ENCODE measurements around the gene KLHL24. TPM values are rescaled to one million over a fixed set of nuclear protein-coding genes. Genes with fewer than 3 reads are reported as not detected.

The KLHL24 gene
- total RNA-seq, 1 experiment from 2014 or later: 33.9 TPM

DNA sequence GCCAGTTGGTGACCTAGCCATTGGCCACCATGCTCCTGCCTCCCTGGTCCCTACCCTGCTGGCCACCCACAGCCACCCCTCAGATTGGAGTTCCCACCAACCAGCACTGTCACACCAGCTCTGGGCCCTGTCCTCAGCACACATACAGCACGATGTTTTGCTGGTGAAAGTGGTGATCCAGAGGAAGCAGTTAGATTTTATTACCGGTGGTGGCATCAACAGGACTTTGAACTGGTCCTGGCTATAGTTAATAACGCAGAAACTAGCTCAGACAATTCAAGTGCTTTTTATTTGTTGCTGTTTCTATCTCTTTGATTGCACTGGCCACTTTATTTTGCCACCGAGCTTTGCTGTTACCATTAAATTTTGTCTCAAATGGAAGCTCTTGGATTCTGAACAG is 16.4 kb upstream of the KLHL24 start:
- no peak overlapping the region for H3K4me3 Mint-ChIP-seq

DNA sequence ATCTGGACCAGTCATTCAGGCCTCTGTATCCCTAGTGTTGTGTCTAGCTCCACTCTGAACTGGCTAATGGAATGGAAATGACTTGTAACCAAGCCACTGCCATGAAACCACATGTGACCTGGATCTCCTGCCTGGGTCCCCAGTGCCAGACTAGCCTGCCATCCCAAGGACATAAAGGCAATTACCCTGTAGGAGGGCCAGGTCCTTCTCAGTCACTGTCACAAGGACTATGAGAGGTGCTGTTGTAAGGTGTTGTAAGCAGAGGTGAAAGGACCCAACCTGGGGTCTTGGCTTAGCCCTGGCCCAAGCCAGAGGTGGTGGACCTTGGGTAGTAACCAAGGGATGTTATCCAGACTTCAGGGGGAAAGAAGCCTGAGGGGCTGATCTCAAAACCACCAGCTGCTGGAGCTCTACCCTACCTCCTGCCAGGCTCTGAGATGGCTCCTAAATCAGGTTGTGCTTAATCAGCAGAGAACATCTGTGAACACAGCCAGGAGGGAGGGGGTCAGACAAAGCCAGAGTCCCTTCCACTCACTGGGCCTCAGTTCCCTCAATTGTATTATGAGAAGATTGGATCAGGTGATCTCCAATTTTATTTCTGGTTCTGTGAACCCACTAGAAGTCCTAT is 15.7 kb upstream of the KLHL24 start:
- POLR2A ChIA-PET: interaction anchor here (1.0 kb wide), 1 partner anchor 16 kb away, joined by 4 read pairs; the partner anchor contains the start of gene KLHL24
- ATAC-seq (no peak), DNase-seq (ENCODE audit: low spot score) (no peak)
- Mint-ChIP-seq H3K4me3 (no peak overlapping the region), H3K36me3 (no peaks in the 10 kb centered on the region), H3K27ac (no peak overlapping the region), H3K4me1 (peaks cover 24% of the 10 kb centered on the region), H3K9me3 (no peaks in the 10 kb centered on the region), H3K27me3 (ENCODE audit: low read depth) (peaks cover 38% of the 10 kb centered on the region)
- CTCF ChIA-PET: interaction anchor here (1.2 to 1.4 kb wide), 3 partner anchors 28 to 140 kb away, joined by 3 to 4 read pairs (median 4); no protein-coding TSS in a partner anchor
- TF ChIP-seq, protein P1, sequence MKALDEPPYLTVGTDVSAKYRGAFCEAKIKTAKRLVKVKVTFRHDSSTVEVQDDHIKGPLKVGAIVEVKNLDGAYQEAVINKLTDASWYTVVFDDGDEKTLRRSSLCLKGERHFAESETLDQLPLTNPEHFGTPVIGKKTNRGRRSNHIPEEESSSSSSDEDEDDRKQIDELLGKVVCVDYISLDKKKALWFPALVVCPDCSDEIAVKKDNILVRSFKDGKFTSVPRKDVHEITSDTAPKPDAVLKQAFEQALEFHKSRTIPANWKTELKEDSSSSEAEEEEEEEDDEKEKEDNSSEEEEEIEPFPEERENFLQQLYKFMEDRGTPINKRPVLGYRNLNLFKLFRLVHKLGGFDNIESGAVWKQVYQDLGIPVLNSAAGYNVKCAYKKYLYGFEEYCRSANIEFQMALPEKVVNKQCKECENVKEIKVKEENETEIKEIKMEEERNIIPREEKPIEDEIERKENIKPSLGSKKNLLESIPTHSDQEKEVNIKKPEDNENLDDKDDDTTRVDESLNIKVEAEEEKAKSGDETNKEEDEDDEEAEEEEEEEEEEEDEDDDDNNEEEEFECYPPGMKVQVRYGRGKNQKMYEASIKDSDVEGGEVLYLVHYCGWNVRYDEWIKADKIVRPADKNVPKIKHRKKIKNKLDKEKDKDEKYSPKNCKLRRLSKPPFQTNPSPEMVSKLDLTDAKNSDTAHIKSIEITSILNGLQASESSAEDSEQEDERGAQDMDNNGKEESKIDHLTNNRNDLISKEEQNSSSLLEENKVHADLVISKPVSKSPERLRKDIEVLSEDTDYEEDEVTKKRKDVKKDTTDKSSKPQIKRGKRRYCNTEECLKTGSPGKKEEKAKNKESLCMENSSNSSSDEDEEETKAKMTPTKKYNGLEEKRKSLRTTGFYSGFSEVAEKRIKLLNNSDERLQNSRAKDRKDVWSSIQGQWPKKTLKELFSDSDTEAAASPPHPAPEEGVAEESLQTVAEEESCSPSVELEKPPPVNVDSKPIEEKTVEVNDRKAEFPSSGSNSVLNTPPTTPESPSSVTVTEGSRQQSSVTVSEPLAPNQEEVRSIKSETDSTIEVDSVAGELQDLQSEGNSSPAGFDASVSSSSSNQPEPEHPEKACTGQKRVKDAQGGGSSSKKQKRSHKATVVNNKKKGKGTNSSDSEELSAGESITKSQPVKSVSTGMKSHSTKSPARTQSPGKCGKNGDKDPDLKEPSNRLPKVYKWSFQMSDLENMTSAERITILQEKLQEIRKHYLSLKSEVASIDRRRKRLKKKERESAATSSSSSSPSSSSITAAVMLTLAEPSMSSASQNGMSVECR (CRISPR knock-in tag; IDR thresholded peaks at IDR 0.05; ENCODE audit: borderline replicate concordance): no peak
- TF ChIP-seq EMX1 (CRISPR knock-in tag; IDR thresholded peaks at IDR 0.05) (no peak), MXD4 (CRISPR knock-in tag; IDR thresholded peaks at IDR 0.05; ENCODE audit: borderline replicate concordance) (no peak), SOX15 (CRISPR knock-in tag; IDR thresholded peaks at IDR 0.05) (no peak)
- TF ChIP-seq, protein P2, sequence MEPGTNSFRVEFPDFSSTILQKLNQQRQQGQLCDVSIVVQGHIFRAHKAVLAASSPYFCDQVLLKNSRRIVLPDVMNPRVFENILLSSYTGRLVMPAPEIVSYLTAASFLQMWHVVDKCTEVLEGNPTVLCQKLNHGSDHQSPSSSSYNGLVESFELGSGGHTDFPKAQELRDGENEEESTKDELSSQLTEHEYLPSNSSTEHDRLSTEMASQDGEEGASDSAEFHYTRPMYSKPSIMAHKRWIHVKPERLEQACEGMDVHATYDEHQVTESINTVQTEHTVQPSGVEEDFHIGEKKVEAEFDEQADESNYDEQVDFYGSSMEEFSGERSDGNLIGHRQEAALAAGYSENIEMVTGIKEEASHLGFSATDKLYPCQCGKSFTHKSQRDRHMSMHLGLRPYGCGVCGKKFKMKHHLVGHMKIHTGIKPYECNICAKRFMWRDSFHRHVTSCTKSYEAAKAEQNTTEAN (CRISPR knock-in tag; IDR thresholded peaks at IDR 0.05): no peak

More for the DNA sequence above, 16.4 kb upstream of the KLHL24 start:
- peaks cover 38% of the 10 kb centered on the region for H3K27me3 Mint-ChIP-seq (ENCODE audit: low read depth)
- DNase-seq (ENCODE audit: low spot score) (no peak), ATAC-seq (no peak)
- no peaks in the 10 kb centered on the region for H3K9me3 Mint-ChIP-seq
- TF ChIP-seq NR1H2 (CRISPR knock-in tag; IDR thresholded peaks at IDR 0.05): no peak
- TF ChIP-seq TCF7 (CRISPR knock-in tag; IDR thresholded peaks at IDR 0.05; ENCODE audit: low read depth): no peak
- TF ChIP-seq GABPB1 (CRISPR knock-in tag; IDR thresholded peaks at IDR 0.05): no peak
- peaks cover 24% of the 10 kb centered on the region for H3K4me1 Mint-ChIP-seq
- no peaks in the 10 kb centered on the region for H3K36me3 Mint-ChIP-seq
- ChIA-PET CTCF (interaction anchor here (1.2 to 1.4 kb wide), 3 partner anchors 27 to 139 kb away, joined by 3 to 4 read pairs (median 4); no protein-coding TSS in a partner anchor), POLR2A (interaction anchor here (1.0 kb wide), 1 partner anchor 16 kb away, joined by 4 read pairs; the partner anchor contains the start of gene KLHL24)
- H3K27ac Mint-ChIP-seq: no peak overlapping the region

DNA sequence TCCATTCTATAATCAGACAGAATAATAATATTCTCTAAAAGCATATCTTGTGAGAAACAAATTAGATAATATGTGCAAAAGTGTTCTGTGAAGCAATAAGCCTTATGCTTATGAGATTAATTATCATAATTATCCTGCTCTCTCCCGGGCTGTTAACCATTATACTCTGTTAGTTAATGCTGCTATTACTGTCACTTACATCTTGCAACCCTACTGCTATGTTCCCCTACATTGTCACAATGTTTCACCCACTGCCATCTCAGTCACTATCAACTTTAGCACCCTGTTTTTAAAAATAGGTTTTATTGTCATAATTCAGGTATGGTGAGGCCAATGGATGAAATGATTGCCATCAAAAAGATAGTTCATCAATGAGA is 15.2 kb upstream of the KLHL24 start:
- no peak overlapping the region for H3K4me3 Mint-ChIP-seq
- ATAC-seq: no peak
- ChIA-PET CTCF (no interaction called here), POLR2A (no interaction called here)
- H3K36me3 Mint-ChIP-seq: no peaks in the 10 kb centered on the region
- no peak for DNase-seq (ENCODE audit: low spot score)
- no peaks in the 10 kb centered on the region for H3K9me3 Mint-ChIP-seq
- TF ChIP-seq HMGA2 (CRISPR knock-in tag; IDR thresholded peaks at IDR 0.05): no peak
- no peak for TF ChIP-seq RELA (CRISPR knock-in tag; IDR thresholded peaks at IDR 0.05; ENCODE audit: borderline replicate concordance)
- TF ChIP-seq, protein P3, sequence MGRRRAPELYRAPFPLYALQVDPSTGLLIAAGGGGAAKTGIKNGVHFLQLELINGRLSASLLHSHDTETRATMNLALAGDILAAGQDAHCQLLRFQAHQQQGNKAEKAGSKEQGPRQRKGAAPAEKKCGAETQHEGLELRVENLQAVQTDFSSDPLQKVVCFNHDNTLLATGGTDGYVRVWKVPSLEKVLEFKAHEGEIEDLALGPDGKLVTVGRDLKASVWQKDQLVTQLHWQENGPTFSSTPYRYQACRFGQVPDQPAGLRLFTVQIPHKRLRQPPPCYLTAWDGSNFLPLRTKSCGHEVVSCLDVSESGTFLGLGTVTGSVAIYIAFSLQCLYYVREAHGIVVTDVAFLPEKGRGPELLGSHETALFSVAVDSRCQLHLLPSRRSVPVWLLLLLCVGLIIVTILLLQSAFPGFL (CRISPR knock-in tag; IDR thresholded peaks at IDR 0.05; ENCODE audit: borderline replicate concordance): no peak
- TF ChIP-seq NFATC4 (CRISPR knock-in tag; IDR thresholded peaks at IDR 0.05): no peak
- TF ChIP-seq, protein P4, sequence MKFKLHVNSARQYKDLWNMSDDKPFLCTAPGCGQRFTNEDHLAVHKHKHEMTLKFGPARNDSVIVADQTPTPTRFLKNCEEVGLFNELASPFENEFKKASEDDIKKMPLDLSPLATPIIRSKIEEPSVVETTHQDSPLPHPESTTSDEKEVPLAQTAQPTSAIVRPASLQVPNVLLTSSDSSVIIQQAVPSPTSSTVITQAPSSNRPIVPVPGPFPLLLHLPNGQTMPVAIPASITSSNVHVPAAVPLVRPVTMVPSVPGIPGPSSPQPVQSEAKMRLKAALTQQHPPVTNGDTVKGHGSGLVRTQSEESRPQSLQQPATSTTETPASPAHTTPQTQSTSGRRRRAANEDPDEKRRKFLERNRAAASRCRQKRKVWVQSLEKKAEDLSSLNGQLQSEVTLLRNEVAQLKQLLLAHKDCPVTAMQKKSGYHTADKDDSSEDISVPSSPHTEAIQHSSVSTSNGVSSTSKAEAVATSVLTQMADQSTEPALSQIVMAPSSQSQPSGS (CRISPR knock-in tag; IDR thresholded peaks at IDR 0.05; ENCODE audit: borderline replicate concordance, low read depth): no peak
- TF ChIP-seq, protein P5, sequence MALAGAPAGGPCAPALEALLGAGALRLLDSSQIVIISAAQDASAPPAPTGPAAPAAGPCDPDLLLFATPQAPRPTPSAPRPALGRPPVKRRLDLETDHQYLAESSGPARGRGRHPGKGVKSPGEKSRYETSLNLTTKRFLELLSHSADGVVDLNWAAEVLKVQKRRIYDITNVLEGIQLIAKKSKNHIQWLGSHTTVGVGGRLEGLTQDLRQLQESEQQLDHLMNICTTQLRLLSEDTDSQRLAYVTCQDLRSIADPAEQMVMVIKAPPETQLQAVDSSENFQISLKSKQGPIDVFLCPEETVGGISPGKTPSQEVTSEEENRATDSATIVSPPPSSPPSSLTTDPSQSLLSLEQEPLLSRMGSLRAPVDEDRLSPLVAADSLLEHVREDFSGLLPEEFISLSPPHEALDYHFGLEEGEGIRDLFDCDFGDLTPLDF (CRISPR knock-in tag; IDR thresholded peaks at IDR 0.05): no peak
- H3K27ac Mint-ChIP-seq: no peak overlapping the region
- H3K4me1 Mint-ChIP-seq: peaks cover 24% of the 10 kb centered on the region
- H3K27me3 Mint-ChIP-seq (ENCODE audit: low read depth): peaks cover 33% of the 10 kb centered on the region

Measured in WTC11 (cell line).